Endodermal cell (in vitro differentiated cells): Measurements from ENCODE around the gene LARP4B. TPM values are rescaled to one million over a fixed set of nuclear protein-coding genes. Genes with fewer than 3 reads are reported as not detected.

ENCODE experiments used
- DNase-seq: peaks from one replicate; pipeline ENCODE4 v3.0.0-alpha.2; 2017
- H3K27ac ChIP-seq: 2 replicates; pipeline ENCODE4 v1.5.1; 2013; ENCODE audit warnings: mild to moderate bottlenecking, low read depth, low read length, moderate library complexity
- H3K27me3 ChIP-seq: 2 replicates; pipeline ENCODE4 v1.6.1; 2013; ENCODE audit warnings: mild to moderate bottlenecking, low read length, moderate library complexity; ENCODE audit not compliant: insufficient read depth, control insufficient read depth, poor library complexity, severe bottlenecking
- H3K36me3 ChIP-seq: 2 replicates; pipeline ENCODE4 v1.7.0; 2013; ENCODE audit warnings: mild to moderate bottlenecking, low read length, moderate library complexity; ENCODE audit not compliant: control insufficient read depth, insufficient read depth
- H3K4me1 ChIP-seq: one replicate; pipeline ENCODE4 v1.7.0; 2013; ENCODE audit warnings: low read length; ENCODE audit not compliant: control insufficient read depth, insufficient read depth
- H3K4me3 ChIP-seq: 2 replicates; pipeline ENCODE4 v1.5.1; 2013; ENCODE audit warnings: mild to moderate bottlenecking, low read length, moderate library complexity
- H3K9ac ChIP-seq: 2 replicates; pipeline ENCODE4 v1.6.1; 2013; ENCODE audit warnings: mild to moderate bottlenecking, low read length, moderate library complexity; ENCODE audit not compliant: poor library complexity, severe bottlenecking; ENCODE audit errors: extremely low read depth
- H3K9me3 ChIP-seq: 2 replicates; pipeline ENCODE4 v1.6.1; 2013; ENCODE audit warnings: mild to moderate bottlenecking, low read length, moderate library complexity; ENCODE audit not compliant: control insufficient read depth
- H3K27ac Mint-ChIP-seq: 2 replicates; pipeline ENCODE4 v1.8.0; 2020; ENCODE audit warnings: mixed read lengths
- H3K27me3 Mint-ChIP-seq: 2 replicates; pipeline ENCODE4 v1.8.0; 2021; ENCODE audit warnings: mild to moderate bottlenecking, mixed read lengths; ENCODE audit not compliant: insufficient read depth
- H3K36me3 Mint-ChIP-seq: 2 replicates; pipeline ENCODE4 v1.8.0; 2020; ENCODE audit warnings: low read depth, mixed read lengths
- H3K4me1 Mint-ChIP-seq: 2 replicates; pipeline ENCODE4 v1.8.0; 2020; ENCODE audit warnings: mixed read lengths
- H3K4me3 Mint-ChIP-seq: 2 replicates; pipeline ENCODE4 v1.8.0; 2020; ENCODE audit warnings: mild to moderate bottlenecking, moderate library complexity, mixed read lengths
- H3K9me3 Mint-ChIP-seq: 2 replicates; pipeline ENCODE4 v1.8.0; 2020; ENCODE audit warnings: mild to moderate bottlenecking, mixed read lengths
- WGBS, 2 experiments: methylation state at CpG; one replicate each; pipeline versions ENCODE4 v1.1.5 to v1.1.7; 2013; ENCODE audit warnings: missing lambda C conversion rate in 2 of 2, mixed read lengths in 1 of 2; ENCODE audit not compliant: insufficient coverage in 1 of 2, insufficient read length in 1 of 2; 5-methylcytosine and 5-hydroxymethylcytosine counted together
- total RNA-seq, 2 donors: library from RNA; stranded (reverse); fragmentation: NEBNext Ultra II Directional in 1 of 2; extraction: Animal tissue kit (Norgen Biotek cat#: 25700) in 1 of 2; gene quantifications; 2 replicates in 1 of 2; 3 replicates in 1 of 2; pipeline ENCODE4 v1.2.1, GENCODE V29; 2021
- TF ChIP-seq, protein P1 (sequence below): fragments of 200-600 bp; sonication (generic); conservative IDR thresholded peaks from 2 replicates; pipeline ENCODE4 v1.5.0; 2021; ENCODE audit warnings: antibody characterized with exemption, mild to moderate bottlenecking

The LARP4B gene
- total RNA-seq, 2 donors from 2014 or later = 94.1 to 94.3 TPM

DNA sequence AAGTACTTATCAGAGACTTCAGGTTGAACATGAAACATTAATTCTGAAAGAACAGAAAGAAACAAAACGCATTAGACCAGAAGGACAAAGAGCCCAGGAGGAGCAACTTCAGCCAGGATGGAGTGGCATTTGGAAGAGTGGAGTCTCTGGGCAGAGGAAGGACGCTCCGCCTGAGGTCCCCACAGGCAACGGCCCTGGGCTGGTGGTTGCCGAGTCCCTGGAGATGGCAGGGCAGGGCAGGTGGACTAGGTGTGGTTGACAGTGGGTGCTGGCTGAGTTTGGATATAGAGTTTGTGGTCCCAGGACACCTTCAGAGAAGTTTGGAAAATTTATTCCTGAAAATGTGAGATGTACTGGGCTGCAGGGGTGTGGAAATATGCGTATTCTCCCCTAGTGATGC, 27.4 kb upstream of the LARP4B start:
- H3K4me1 ChIP-seq = no peaks in the 10 kb centered on the region
- 95 to 96% methylated on average over 4 to 6 of the region's 6 CpGs for WGBS, 2 experiments
- no peak for DNase-seq
- TF ChIP-seq, protein P1, sequence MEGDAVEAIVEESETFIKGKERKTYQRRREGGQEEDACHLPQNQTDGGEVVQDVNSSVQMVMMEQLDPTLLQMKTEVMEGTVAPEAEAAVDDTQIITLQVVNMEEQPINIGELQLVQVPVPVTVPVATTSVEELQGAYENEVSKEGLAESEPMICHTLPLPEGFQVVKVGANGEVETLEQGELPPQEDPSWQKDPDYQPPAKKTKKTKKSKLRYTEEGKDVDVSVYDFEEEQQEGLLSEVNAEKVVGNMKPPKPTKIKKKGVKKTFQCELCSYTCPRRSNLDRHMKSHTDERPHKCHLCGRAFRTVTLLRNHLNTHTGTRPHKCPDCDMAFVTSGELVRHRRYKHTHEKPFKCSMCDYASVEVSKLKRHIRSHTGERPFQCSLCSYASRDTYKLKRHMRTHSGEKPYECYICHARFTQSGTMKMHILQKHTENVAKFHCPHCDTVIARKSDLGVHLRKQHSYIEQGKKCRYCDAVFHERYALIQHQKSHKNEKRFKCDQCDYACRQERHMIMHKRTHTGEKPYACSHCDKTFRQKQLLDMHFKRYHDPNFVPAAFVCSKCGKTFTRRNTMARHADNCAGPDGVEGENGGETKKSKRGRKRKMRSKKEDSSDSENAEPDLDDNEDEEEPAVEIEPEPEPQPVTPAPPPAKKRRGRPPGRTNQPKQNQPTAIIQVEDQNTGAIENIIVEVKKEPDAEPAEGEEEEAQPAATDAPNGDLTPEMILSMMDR = no peak
- no peaks in the 10 kb centered on the region for H3K9me3 ChIP-seq
- H3K27me3 ChIP-seq = no peaks in the 10 kb centered on the region
- Mint-ChIP-seq H3K4me1 (peaks cover 2% of the 10 kb centered on the region), H3K27me3 (peaks cover 15% of the 10 kb centered on the region), H3K36me3 (no peaks in the 10 kb centered on the region), H3K4me3 (no peak overlapping the region), H3K9me3 (peaks cover 9% of the 10 kb centered on the region), H3K27ac (no peak overlapping the region)
- no peaks in the 10 kb centered on the region for H3K36me3 ChIP-seq
- H3K4me3 ChIP-seq = no peak overlapping the region
- no peak overlapping the region for H3K27ac ChIP-seq
- H3K9ac ChIP-seq = no peak overlapping the region

DNA sequence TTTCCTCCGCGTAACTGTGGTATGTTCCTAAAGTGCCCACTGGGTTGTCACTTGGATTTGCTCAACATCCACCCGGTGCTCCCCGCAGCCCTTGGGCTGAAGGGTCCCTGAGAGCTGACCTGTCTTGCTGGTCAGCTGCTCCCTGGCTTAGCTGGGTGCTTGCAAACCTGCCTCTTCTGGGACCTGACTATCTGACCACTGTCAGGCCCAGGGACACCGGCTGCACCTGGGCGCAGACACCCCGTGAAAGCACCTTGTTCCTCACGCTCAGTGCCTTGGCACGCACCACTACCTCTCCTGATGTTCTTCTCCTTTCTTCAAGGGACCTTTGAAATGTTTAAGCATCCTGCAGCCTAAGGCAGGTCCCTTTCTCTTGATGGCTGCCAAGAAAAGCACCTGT, 26.6 kb upstream of the LARP4B start:
- no peaks in the 10 kb centered on the region for H3K36me3 ChIP-seq
- DNase-seq = no peak
- peaks cover 15% of the 10 kb centered on the region for H3K27me3 Mint-ChIP-seq
- no peak overlapping the region for H3K4me3 ChIP-seq
- no peak overlapping the region for H3K27ac ChIP-seq
- no peaks in the 10 kb centered on the region for H3K9me3 ChIP-seq
- peaks cover 2% of the 10 kb centered on the region for H3K4me1 Mint-ChIP-seq
- no peak overlapping the region for H3K4me3 Mint-ChIP-seq
- no peaks in the 10 kb centered on the region for H3K27me3 ChIP-seq
- TF ChIP-seq, protein P1 = no peak
- H3K9ac ChIP-seq = no peak overlapping the region
- no peaks in the 10 kb centered on the region for H3K4me1 ChIP-seq
- peaks cover 3% of the 10 kb centered on the region for H3K9me3 Mint-ChIP-seq
- 96 to 97% methylated on average over 9 of the region's 9 CpGs for WGBS, 2 experiments
- H3K27ac Mint-ChIP-seq = no peak overlapping the region
- H3K36me3 Mint-ChIP-seq = no peaks in the 10 kb centered on the region

DNA sequence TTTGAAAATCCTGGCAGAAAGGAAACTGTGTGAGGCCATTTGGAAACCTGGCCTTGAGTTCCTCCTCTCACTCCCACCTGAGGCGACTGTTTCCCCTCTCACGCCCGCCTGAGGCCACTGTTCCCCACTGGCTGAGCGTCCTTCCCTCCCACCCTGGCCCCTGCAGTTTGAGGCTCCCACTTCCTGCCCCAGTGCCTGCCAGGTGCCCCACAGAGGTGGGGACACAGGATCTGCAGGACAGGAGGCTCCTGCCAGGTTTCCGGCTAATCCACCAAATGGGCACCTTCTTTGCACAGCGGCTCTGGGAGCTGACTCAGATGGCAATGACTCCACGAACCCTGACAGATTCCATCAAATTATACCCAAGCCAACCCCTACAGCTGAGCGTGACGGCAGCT, 24.3 kb upstream of the LARP4B start:
- DNase-seq = peak; percentile 72

More for the DNA sequence above, 24.3 kb upstream of the LARP4B start:
- TF ChIP-seq, protein P1 = peak; percentile 35
- Mint-ChIP-seq H3K27me3 (peaks cover 14% of the 10 kb centered on the region), H3K4me1 (peaks cover 2% of the 10 kb centered on the region), H3K36me3 (no peaks in the 10 kb centered on the region), H3K9me3 (peaks cover 3% of the 10 kb centered on the region), H3K27ac (no peak overlapping the region), H3K4me3 (no peak overlapping the region)
- Histone ChIP-seq H3K4me3 (no peak overlapping the region), H3K9me3 (no peaks in the 10 kb centered on the region), H3K36me3 (no peaks in the 10 kb centered on the region), H3K27ac (no peak overlapping the region), H3K27me3 (no peaks in the 10 kb centered on the region), H3K4me1 (no peaks in the 10 kb centered on the region), H3K9ac (no peak overlapping the region)
- 90 to 96% methylated on average over 4 to 9 of the region's 9 CpGs for WGBS, 2 experiments
